BLaER1 treated with 17β-estradiol and CSF1 and Interleukin-3, amounts not matched to agents 10 nM and 100 nM (cell line): ENCODE data around the gene KLC3.
A peak's percentile ranks its signal among the peaks of the same experiment; 100 is the strongest.
"Not testable (repeated sequence)": the region's sequence is repeated elsewhere in the genome, so short reads cannot be mapped to it uniquely, and the experiment has no call there.

ENCODE experiments used
- H3K27ac ChIP-seq, 11 experiments: shearing (Covaris generic); formaldehyde crosslinking; 2 replicates each; pipeline ENCODE4 v1.8.1; 2022
- H3K27me3 ChIP-seq, 11 experiments: shearing (Covaris generic); formaldehyde crosslinking; 2 replicates each; pipeline ENCODE4 v1.8.1; 2022
- H3K36me3 ChIP-seq, 11 experiments: shearing (Covaris generic); formaldehyde crosslinking; 2 replicates each; pipeline ENCODE4 v1.8.1; 2022
- H3K4me1 ChIP-seq, 10 experiments: shearing (Covaris generic); formaldehyde crosslinking; 2 replicates each; pipeline ENCODE4 v1.8.1; 2022
- H3K4me2 ChIP-seq, 11 experiments: shearing (Covaris generic); formaldehyde crosslinking; 2 replicates each; pipeline ENCODE4 v1.8.1; 2022
- H3K4me3 ChIP-seq, 10 experiments: shearing (Covaris generic); formaldehyde crosslinking; 2 replicates each; pipeline ENCODE4 v1.8.1; 2022
- H3K9ac ChIP-seq, 11 experiments: shearing (Covaris generic); formaldehyde crosslinking; 2 replicates each; pipeline ENCODE4 v1.8.1; 2022
- H3K9me3 ChIP-seq, 11 experiments: shearing (Covaris generic); formaldehyde crosslinking; replicated peaks in 1 of 11; 2 replicates each; pipeline ENCODE4 v1.8.1; 2022
- H4K20me1 ChIP-seq, 11 experiments: shearing (Covaris generic); formaldehyde crosslinking; 2 replicates each; pipeline ENCODE4 v1.8.1; 2022
- Cebpa-rat ChIP-seq, 11 experiments: shearing (Covaris generic); IDR thresholded peaks; 2 replicates each; pipeline ENCODE4 v1.8.1; 2022

The KLC3 gene

GRCh38 chr19:45311621-45312020 is 28.9 kb upstream of the KLC3 start:
- no peaks in the 10 kb centered on the region for H4K20me1 ChIP-seq
- TF ChIP-seq Cebpa-rat (IDR thresholded peaks at IDR 0.05) = no peak
- H3K9me3 ChIP-seq = no peaks in the 10 kb centered on the region
- H3K4me1 ChIP-seq = peaks cover 4 to 26% (median 21%) of the 10 kb centered on the region in 10 experiments; a peak in 17 of 20 replicates
- H3K36me3 ChIP-seq = no peaks in the 10 kb centered on the region
- H3K4me2 ChIP-seq = peak overlapping the region in 9 of 11 experiments; percentile 10 to 57 (median 29); a peak in 10 of 22 replicates
- no peaks in the 10 kb centered on the region for H3K27me3 ChIP-seq
- no peak overlapping the region for H3K9ac ChIP-seq
- no peak overlapping the region for H3K27ac ChIP-seq
- no peak overlapping the region for H3K4me3 ChIP-seq

GRCh38 chr19:45312285-45312684 is 28.3 kb upstream of the KLC3 start:
- not testable (repeated sequence) for H3K4me3 ChIP-seq, H3K27ac ChIP-seq, H3K9me3 ChIP-seq, H3K27me3 ChIP-seq, H4K20me1 ChIP-seq, H3K9ac ChIP-seq, H3K36me3 ChIP-seq
- Histone ChIP-seq H3K4me2 (peak overlapping the region in 2 of 11 experiments; percentile 29 to 37; a peak in 2 of 22 replicates), H3K4me1 (peaks cover 4 to 26% (median 21%) of the 10 kb centered on the region in 10 experiments; a peak in 17 of 20 replicates)

GRCh38 chr19:45314708-45315245 is 25.8 kb upstream of the KLC3 start:
- Histone ChIP-seq H3K36me3 (no peaks in the 10 kb centered on the region), H4K20me1 (no peaks in the 10 kb centered on the region), H3K27me3 (no peaks in the 10 kb centered on the region), H3K27ac (no peak overlapping the region), H3K9ac (no peak overlapping the region), H3K4me1 (peaks cover 4 to 26% (median 21%) of the 10 kb centered on the region in 10 experiments; a peak in 17 of 20 replicates), H3K4me2 (peak overlapping the region in 8 of 11 experiments; percentile 12 to 62 (median 44); a peak in 13 of 22 replicates), H3K9me3 (no peaks in the 10 kb centered on the region), H3K4me3 (no peak overlapping the region)
- no peak for TF ChIP-seq Cebpa-rat (IDR thresholded peaks at IDR 0.05)

- TF ChIP-seq Cebpa-rat (IDR thresholded peaks at IDR 0.05) = no peak
- Histone ChIP-seq H3K4me1 (peaks cover 4 to 26% (median 21%) of the 10 kb centered on the region in 10 experiments; a peak in 17 of 20 replicates), H3K9ac (no peak overlapping the region), H4K20me1 (no peaks in the 10 kb centered on the region), H3K27me3 (no peaks in the 10 kb centered on the region), H3K4me2 (peak overlapping the region in 3 of 11 experiments; percentile 43 to 48 (median 45); a peak in 1 of 22 replicates), H3K36me3 (no peaks in the 10 kb centered on the region), H3K27ac (no peak overlapping the region), H3K9me3 (no peaks in the 10 kb centered on the region), H3K4me3 (no peak overlapping the region)
These were observed 25.2 kb upstream of the KLC3 start for GRCh38 chr19:45315304-45315703.

- peaks cover 0 to 18% (median 0%) of the 10 kb centered on the region in 11 experiments; a peak in 4 of 22 replicates for H3K27me3 ChIP-seq
- H4K20me1 ChIP-seq = peaks cover 0 to 6% (median 0%) of the 10 kb centered on the region in 11 experiments; a peak in 1 of 22 replicates
- H3K36me3 ChIP-seq = no peaks in the 10 kb centered on the region
- no peak overlapping the region for H3K4me3 ChIP-seq
- no peak for TF ChIP-seq Cebpa-rat (IDR thresholded peaks at IDR 0.05)
- no peak overlapping the region for H3K4me2 ChIP-seq
- peaks cover 13 to 37% (median 32%) of the 10 kb centered on the region in 10 experiments; a peak in 19 of 20 replicates for H3K4me1 ChIP-seq
- H3K9ac ChIP-seq = no peak overlapping the region
- H3K9me3 ChIP-seq = no peaks in the 10 kb centered on the region
- H3K27ac ChIP-seq = no peak overlapping the region
These were observed 19.4 kb upstream of the KLC3 start for GRCh38 chr19:45320997-45321775.

- H4K20me1 ChIP-seq = peaks cover 0 to 6% (median 0%) of the 10 kb centered on the region in 11 experiments; a peak in 1 of 22 replicates
- peaks cover 13 to 44% (median 37%) of the 10 kb centered on the region in 10 experiments; a peak in 19 of 20 replicates for H3K4me1 ChIP-seq
- no peak for TF ChIP-seq Cebpa-rat (IDR thresholded peaks at IDR 0.05)
- no peak overlapping the region for H3K4me3 ChIP-seq
- H3K36me3 ChIP-seq = no peaks in the 10 kb centered on the region
- H3K27me3 ChIP-seq = peaks cover 0 to 18% (median 0%) of the 10 kb centered on the region in 11 experiments; a peak in 4 of 22 replicates
- peak overlapping the region in 1 of 11 experiments; percentile 28; a peak in 2 of 22 replicates for H3K9ac ChIP-seq
- H3K27ac ChIP-seq = no peak overlapping the region
- H3K9me3 ChIP-seq = no peaks in the 10 kb centered on the region
- peak overlapping the region in 7 of 11 experiments; percentile 52 to 93 (median 81); a peak in 12 of 22 replicates for H3K4me2 ChIP-seq
These were observed 18.7 kb upstream of the KLC3 start for GRCh38 chr19:45321848-45322247.

GRCh38 chr19:45322311-45322710 is 18.2 kb upstream of the KLC3 start:
- Histone ChIP-seq H3K27ac (no peak overlapping the region), H3K9me3 (no peaks in the 10 kb centered on the region), H3K9ac (peak overlapping the region in 2 of 11 experiments; percentile 10 to 28; a peak in 2 of 22 replicates), H3K4me3 (no peak overlapping the region; a peak in 1 of 20 replicates), H4K20me1 (peaks cover 0 to 6% (median 0%) of the 10 kb centered on the region in 11 experiments; a peak in 1 of 22 replicates), H3K36me3 (no peaks in the 10 kb centered on the region), H3K27me3 (peaks cover 0 to 18% (median 0%) of the 10 kb centered on the region in 11 experiments; a peak in 4 of 22 replicates), H3K4me1 (peaks cover 13 to 47% (median 38%) of the 10 kb centered on the region in 10 experiments; a peak in 19 of 20 replicates), H3K4me2 (peak overlapping the region in 8 of 11 experiments; percentile 52 to 93 (median 82); a peak in 15 of 22 replicates)
- no peak for TF ChIP-seq Cebpa-rat (IDR thresholded peaks at IDR 0.05)

GRCh38 chr19:45322744-45323281 is 17.7 kb upstream of the KLC3 start, which contains the start of gene CKM:
TSS of gene CKM (minus strand) at chr19:45322875. CDS start at chr19:45319713, 3,162 bp downstream.
- Histone ChIP-seq H3K9me3 (no peaks in the 10 kb centered on the region), H3K4me3 (peak within 1 kb of the TSS; percentile 6 to 59 (median 32); a peak in 10 of 20 replicates), H4K20me1 (peaks cover 0 to 6% (median 0%) of the 10 kb centered on the region in 11 experiments; a peak in 1 of 22 replicates), H3K4me2 (peak within 1 kb of the TSS; percentile 52 to 95 (median 83)), H3K4me1 (peaks cover 13 to 47% (median 38%) of the 10 kb centered on the region in 10 experiments; a peak in 19 of 20 replicates), H3K27ac (peak within 1 kb of the TSS in 1 of 11 experiments; percentile 34; a peak in 1 of 22 replicates), H3K9ac (peak within 1 kb of the TSS in 10 of 11 experiments; percentile 21 to 66 (median 54); a peak in 16 of 22 replicates), H3K27me3 (peaks cover 0 to 18% (median 0%) of the 10 kb centered on the region in 11 experiments; a peak in 4 of 22 replicates), H3K36me3 (no peaks in the 10 kb centered on the region)
- TF ChIP-seq Cebpa-rat (IDR thresholded peaks at IDR 0.05) = no peak
